K562 (cell line): ENCODE measurements around the gene PCBP3. TPM values are rescaled to one million over a fixed set of nuclear protein-coding genes. Genes with fewer than 3 reads are reported as not detected.
A peak's percentile ranks its signal among the peaks of the same experiment; 100 is the strongest.

Experiments
- CHD1 ChIP-seq: fragments of 200-600 bp; sonication (generic); IDR thresholded peaks from one replicate; pipeline ENCODE4 v1.6.1; 2012; ENCODE audit warnings: mild to moderate bottlenecking, moderate library complexity, low read length, inconsistent platforms
- MAZ ChIP-seq, 2 experiments: fragments of 450-650 bp in 1 of 2; sonication (generic) in 1 of 2; formaldehyde crosslinking; IDR thresholded peaks in 1 of 2; conservative IDR thresholded peaks in 1 of 2; 2 replicates each; pipeline versions ENCODE4 v1.4.0 to v1.5.0; 2020; ENCODE audit warnings: mild to moderate bottlenecking in 1 of 2, missing genetic modification reagents in 1 of 2
- SRF ChIP-seq, 2 experiments: fragments of 250-450, 450-650 bp in 1 of 2; sonication (Bioruptor Pico) in 1 of 2; sonication (generic) in 1 of 2; formaldehyde crosslinking; IDR thresholded peaks; 2 replicates each; pipeline versions ENCODE4 v1.5.0 to v1.5.1; 2020 to 2022; ENCODE audit warnings: mild to moderate bottlenecking in 1 of 2, missing genetic modification reagents in 1 of 2
- THRB ChIP-seq: fragments of 450-650 bp; formaldehyde crosslinking; conservative IDR thresholded peaks from 2 replicates; pipeline ENCODE4 v1.4.0; 2022; ENCODE audit warnings: mild to moderate bottlenecking, missing genetic modification characterization
- XRCC4 ChIP-seq: IDR thresholded peaks from one replicate; pipeline ENCODE4 v1.6.1; 2011; ENCODE audit not compliant: insufficient read depth, insufficient read length; ENCODE audit errors: extremely low read depth
- ZBTB2 ChIP-seq: fragments of 450-650 bp; IDR thresholded peaks from 2 replicates; pipeline ENCODE4 v1.6.1; 2016; ENCODE audit warnings: antibody characterized with exemption
- ZFP30 ChIP-seq: fragments of 250-450 bp; sonication (Bioruptor Pico); IDR thresholded peaks from 2 replicates; pipeline ENCODE4 v1.8.0; 2022; ENCODE audit warnings: moderate library complexity, mild to moderate bottlenecking, inconsistent platforms, borderline replicate concordance
- ZNF224 ChIP-seq: sonication (generic); formaldehyde crosslinking; IDR thresholded peaks from 2 replicates; pipeline ENCODE4 v1.8.0; 2022; ENCODE audit warnings: mild to moderate bottlenecking, missing genetic modification reagents
- polyA plus RNA-seq, 8 experiments: library from polyadenylated mRNA; depleted of rRNA in 4 of 8; stranded (reverse) in 5 of 8; unstranded in 3 of 8; fragments of >200 nt; fragmentation: Nextera tagmentation in 2 of 8; fragmentation: Illumina TruSeq in 1 of 8; extraction: Ambion mirVana in 2 of 8; extraction: Trizol in 1 of 8; gene quantifications; 2 replicates each; pipeline versions ENCODE4 v1.2.1 to v1.2.3, GENCODE V29; 2011 to 2014; ENCODE audit warnings: inconsistent platforms in 1 of 8, missing spikeins in 1 of 8
- total RNA-seq, 7 experiments: library from RNA; depleted of rRNA in 6 of 7; stranded (reverse); fragments of >200 nt in 6 of 7; fragmentation: Illumina TruSeq in 2 of 7; extraction: Trizol in 2 of 7; gene quantifications; 2 replicates each; pipeline versions ENCODE4 v1.2.1 to v1.2.3, GENCODE V29; 2011 to 2021; ENCODE audit warnings: low replicate concordance in 1 of 7

PCBP3 gene
- total and polyA plus RNA-seq, 9 of the 15 experiments (the other 6 are each of a cell fraction or from before 2014, with no cell fraction given): 0.18 TPM; not detected in 8

DNA sequence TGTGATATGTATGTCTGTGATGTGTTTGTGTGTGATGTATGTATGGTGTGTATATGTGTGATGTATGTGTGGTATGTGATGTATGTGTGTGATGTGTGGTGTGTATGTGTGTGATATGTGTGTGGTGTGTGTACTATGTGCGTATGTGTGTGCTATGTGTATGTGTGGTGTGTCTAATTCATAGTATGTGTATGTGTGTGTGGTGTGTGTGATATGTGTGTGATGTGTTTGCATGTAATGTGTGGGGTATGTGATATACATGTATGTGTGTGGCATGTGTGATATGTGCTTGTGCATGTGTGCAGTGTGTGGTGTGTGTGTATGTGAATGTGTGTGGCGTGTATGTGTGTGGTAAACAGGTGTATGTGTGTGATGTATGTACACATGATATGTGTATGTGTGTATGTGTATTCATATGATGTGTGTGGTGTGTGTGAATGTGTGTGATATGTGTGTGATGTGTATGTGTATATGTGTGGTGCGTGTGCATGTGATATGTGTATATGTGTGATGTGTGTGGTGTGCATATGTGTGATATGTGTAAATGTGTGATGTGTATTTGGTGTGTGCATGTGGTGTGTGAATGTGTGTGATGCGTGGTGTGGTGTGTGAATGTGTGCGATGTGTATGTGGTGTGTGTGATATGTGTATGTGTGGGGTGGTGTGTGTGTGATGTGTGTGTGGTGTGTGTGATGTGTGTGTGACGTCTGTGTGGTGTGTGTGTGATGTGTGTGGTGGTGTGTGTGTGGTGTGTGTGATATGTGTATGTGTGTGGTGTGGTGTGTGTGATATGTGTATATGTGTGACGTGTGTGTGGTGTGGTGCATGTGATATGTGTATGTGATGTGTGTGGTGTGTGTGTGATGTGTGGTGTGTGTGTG, 8.0 kb upstream of the PCBP3 start (continued):
- TF ChIP-seq THRB (CRISPR knock-in tag): 0 out of 2 replicates have a peak, but pooled peaks have one; percentile 9
- TF ChIP-seq XRCC4: no peak
- no peak for TF ChIP-seq MAZ (CRISPR knock-in tag; conservative IDR thresholded peaks at IDR 0.05 in 1 of 2, IDR thresholded peaks at IDR 0.05 in 1 of 2)
- TF ChIP-seq SRF (CRISPR knock-in tag; IDR thresholded peaks at IDR 0.05): no peak
- TF ChIP-seq ZFP30: no peak
- no peak for TF ChIP-seq CHD1
- TF ChIP-seq ZNF224 (CRISPR knock-in tag): no peak
- no peak for TF ChIP-seq ZBTB2
- TF ChIP-seq, all 486 proteins: peak for 13
